Naive B cell (primary cell): Measurements from ENCODE around the gene CCDC180. TPM values are rescaled to one million over a fixed set of nuclear protein-coding genes. Genes with fewer than 3 reads are reported as not detected.
A peak's percentile ranks its signal among the peaks of the same experiment; 100 is the strongest.
"Not testable (repeated sequence)": the region's sequence is repeated elsewhere in the genome, so short reads cannot be mapped to it uniquely, and the experiment has no call there.

Source experiments
- ATAC-seq, 2 donors: fragments of 150-1000 bp; cut with Tn5 transposase; 2 replicates each; pipeline ENCODE4 v1.10.0; 2021; ENCODE audit warnings: low read depth in 2 of 2, mild to moderate bottlenecking in 2 of 2, moderate library complexity in 2 of 2
- DNase-seq: peaks from one replicate; pipeline ENCODE4 v3.0.0; 2022
- H3K27ac Mint-ChIP-seq, 6 donors: one replicate each; pipeline ENCODE4 v1.8.0; 2020 to 2022; ENCODE audit warnings: mild to moderate bottlenecking in 6 of 6, mixed read lengths in 6 of 6, moderate library complexity in 5 of 6, inconsistent platforms in 2 of 6
- H3K27me3 Mint-ChIP-seq, 3 donors: one replicate each; pipeline ENCODE4 v1.8.0; 2021 to 2022; ENCODE audit warnings: mixed read lengths in 3 of 3, mild to moderate bottlenecking in 1 of 3
- H3K36me3 Mint-ChIP-seq, 2 donors: one replicate each; pipeline ENCODE4 v1.8.0; 2020 to 2022; ENCODE audit warnings: mixed read lengths in 2 of 2, inconsistent platforms in 1 of 2, mild to moderate bottlenecking in 1 of 2
- H3K4me1 Mint-ChIP-seq, 3 donors: one replicate each; pipeline ENCODE4 v1.8.0; 2020 to 2022; ENCODE audit warnings: mixed read lengths in 3 of 3, inconsistent platforms in 1 of 3, mild to moderate bottlenecking in 1 of 3, moderate library complexity in 1 of 3
- H3K4me3 Mint-ChIP-seq, 8 donors: one replicate each; pipeline ENCODE4 v1.8.0; 2020 to 2022; ENCODE audit warnings: mild to moderate bottlenecking in 8 of 8, mixed read lengths in 8 of 8, moderate library complexity in 8 of 8, inconsistent platforms in 2 of 8
- H3K9me3 Mint-ChIP-seq, 7 donors: one replicate each; pipeline ENCODE4 v1.8.0; 2020 to 2022; ENCODE audit warnings: mixed read lengths in 7 of 7, mild to moderate bottlenecking in 5 of 7, inconsistent platforms in 2 of 7, moderate library complexity in 1 of 7
- polyA plus RNA-seq, 6 donors: library from polyadenylated mRNA; unstranded; fragments of 300-500 nt; fragmentation: Illumina TruSeq; gene quantifications; one replicate each; pipeline ENCODE4 v1.2.3, GENCODE V29; 2021; ENCODE audit warnings: low read depth in 6 of 6

CCDC180 gene
- polyA plus RNA-seq, 6 donors from 2014 or later: 0.20 to 1.1 (median 0.81) TPM; not detected in 1

- Mint-ChIP-seq H3K36me3 (peaks cover 18% of the 10 kb centered on the region in 2 donors), H3K27me3 (no peaks in the 10 kb centered on the region), H3K4me3 (no peak overlapping the region), H3K9me3 (no peaks in the 10 kb centered on the region), H3K4me1 (no peaks in the 10 kb centered on the region), H3K27ac (no peak overlapping the region)
- no peak for ATAC-seq
- DNase-seq: no peak
These were observed 7.0 kb downstream of the CCDC180 start for GRCh38 chr9:97314503-97314902.

GRCh38 chr9:97315550-97315949 lies 8.1 kb downstream of the CCDC180 start:
- H3K4me1 Mint-ChIP-seq: no peaks in the 10 kb centered on the region
- H3K36me3 Mint-ChIP-seq: peaks cover 18% of the 10 kb centered on the region in 2 donors
- no peaks in the 10 kb centered on the region for H3K9me3 Mint-ChIP-seq
- H3K4me3 Mint-ChIP-seq: no peak overlapping the region
- H3K27me3 Mint-ChIP-seq: no peaks in the 10 kb centered on the region
- DNase-seq: no peak
- ATAC-seq: no peak
- no peak overlapping the region for H3K27ac Mint-ChIP-seq

- no peak for ATAC-seq
- Mint-ChIP-seq H3K27ac (peak overlapping the region in 1 of 6 donors; percentile 49), H3K27me3 (no peaks in the 10 kb centered on the region), H3K36me3 (peaks cover 18% of the 10 kb centered on the region in 2 donors), H3K4me1 (no peaks in the 10 kb centered on the region), H3K4me3 (no peak overlapping the region), H3K9me3 (no peaks in the 10 kb centered on the region)
- DNase-seq: no peak
These were observed 9.4 kb downstream of the CCDC180 start for GRCh38 chr9:97316904-97317303.

- H3K9me3 Mint-ChIP-seq: no peaks in the 10 kb centered on the region
- H3K4me3 Mint-ChIP-seq: no peak overlapping the region
- ATAC-seq: no peak
- peaks cover 26 to 27% of the 10 kb centered on the region in 2 donors for H3K36me3 Mint-ChIP-seq
- no peak overlapping the region for H3K27ac Mint-ChIP-seq
- DNase-seq: no peak
- no peaks in the 10 kb centered on the region for H3K27me3 Mint-ChIP-seq
- no peaks in the 10 kb centered on the region for H3K4me1 Mint-ChIP-seq
These were observed 11.0 kb downstream of the CCDC180 start for GRCh38 chr9:97318433-97318832.

- Mint-ChIP-seq H3K27me3 (no peaks in the 10 kb centered on the region), H3K27ac (no peak overlapping the region), H3K4me1 (no peaks in the 10 kb centered on the region), H3K4me3 (no peak overlapping the region), H3K36me3 (peaks cover 20 to 22% of the 10 kb centered on the region in 2 donors), H3K9me3 (no peaks in the 10 kb centered on the region)
- no peak for DNase-seq
- no peak for ATAC-seq
These were observed 11.9 kb downstream of the CCDC180 start for GRCh38 chr9:97319395-97319794.

GRCh38 chr9:97320080-97320642 lies 12.7 kb downstream of the CCDC180 start:
- DNase-seq (no peak), ATAC-seq (no peak)
- H3K4me3 Mint-ChIP-seq: no peak overlapping the region
- H3K36me3 Mint-ChIP-seq: peaks cover 22 to 25% of the 10 kb centered on the region in 2 donors
- no peaks in the 10 kb centered on the region for H3K27me3 Mint-ChIP-seq
- no peak overlapping the region for H3K27ac Mint-ChIP-seq
- no peaks in the 10 kb centered on the region for H3K9me3 Mint-ChIP-seq
- H3K4me1 Mint-ChIP-seq: no peaks in the 10 kb centered on the region

GRCh38 chr9:97321251-97321650 lies 13.8 kb downstream of the CCDC180 start:
- Mint-ChIP-seq H3K27ac (no peak overlapping the region), H3K36me3 (peaks cover 21 to 25% of the 10 kb centered on the region in 2 donors)

GRCh38 chr9:97321691-97322090 lies 14.2 kb downstream of the CCDC180 start:
- DNase-seq (no peak), ATAC-seq (no peak)
- Mint-ChIP-seq H3K27ac (peak overlapping the region in 1 of 6 donors; percentile 3), H3K27me3 (no peaks in the 10 kb centered on the region), H3K9me3 (no peaks in the 10 kb centered on the region), H3K4me1 (no peaks in the 10 kb centered on the region), H3K36me3 (peaks cover 21 to 25% of the 10 kb centered on the region in 2 donors), H3K4me3 (no peak overlapping the region)

More at GRCh38 chr9:97321251-97321650, 13.8 kb downstream of the CCDC180 start:
- no peak for ATAC-seq
- H3K4me3 Mint-ChIP-seq: no peak overlapping the region
- DNase-seq: no peak
- H3K4me1 Mint-ChIP-seq: no peaks in the 10 kb centered on the region
- H3K27me3 Mint-ChIP-seq: no peaks in the 10 kb centered on the region
- no peaks in the 10 kb centered on the region for H3K9me3 Mint-ChIP-seq

- ATAC-seq (no peak), DNase-seq (no peak)
- H3K36me3 Mint-ChIP-seq: peaks cover 21 to 25% of the 10 kb centered on the region in 2 donors
- H3K27ac Mint-ChIP-seq: no peak overlapping the region
- H3K27me3 Mint-ChIP-seq: no peaks in the 10 kb centered on the region
- H3K9me3 Mint-ChIP-seq: no peaks in the 10 kb centered on the region
- no peak overlapping the region for H3K4me3 Mint-ChIP-seq
- H3K4me1 Mint-ChIP-seq: no peaks in the 10 kb centered on the region
These were observed 14.6 kb downstream of the CCDC180 start for GRCh38 chr9:97322105-97322504.

- H3K27me3 Mint-ChIP-seq: no peaks in the 10 kb centered on the region
- peaks cover 24 to 29% of the 10 kb centered on the region in 2 donors for H3K36me3 Mint-ChIP-seq
- H3K27ac Mint-ChIP-seq: no peak overlapping the region
- ATAC-seq: no peak
- no peak overlapping the region for H3K4me3 Mint-ChIP-seq
- no peak for DNase-seq
- no peaks in the 10 kb centered on the region for H3K9me3 Mint-ChIP-seq
- H3K4me1 Mint-ChIP-seq: no peaks in the 10 kb centered on the region
These were observed 17.5 kb downstream of the CCDC180 start for GRCh38 chr9:97324954-97325353.

- no peak for ATAC-seq
- Mint-ChIP-seq H3K27me3 (no peaks in the 10 kb centered on the region), H3K9me3 (peaks cover 0 to 6% (median 0%) of the 10 kb centered on the region in 7 donors)
These were observed 20.1 kb downstream of the CCDC180 start for GRCh38 chr9:97327562-97327961.

GRCh38 chr9:97332993-97333392 lies 25.5 kb downstream of the CCDC180 start:
- H3K36me3 Mint-ChIP-seq: peaks cover 12 to 22% of the 10 kb centered on the region in 2 donors
- H3K4me1 Mint-ChIP-seq: no peaks in the 10 kb centered on the region
- peaks cover 0 to 14% (median 8%) of the 10 kb centered on the region in 7 donors for H3K9me3 Mint-ChIP-seq
- no peak overlapping the region for H3K4me3 Mint-ChIP-seq
- H3K27ac Mint-ChIP-seq: no peak overlapping the region
- no peaks in the 10 kb centered on the region for H3K27me3 Mint-ChIP-seq
- ATAC-seq: no peak
- no peak for DNase-seq

More at GRCh38 chr9:97327562-97327961, 20.1 kb downstream of the CCDC180 start:
- Mint-ChIP-seq H3K4me1 (no peaks in the 10 kb centered on the region), H3K36me3 (peaks cover 19 to 27% of the 10 kb centered on the region in 2 donors), H3K27ac (no peak overlapping the region), H3K4me3 (no peak overlapping the region)
- DNase-seq: no peak

GRCh38 chr9:97335622-97336021 lies 28.2 kb downstream of the CCDC180 start:
- not testable (repeated sequence) for H3K4me1 Mint-ChIP-seq, DNase-seq

GRCh38 chr9:97348871-97349270 lies 41.4 kb downstream of the CCDC180 start:
- ATAC-seq (no peak), DNase-seq (no peak)
- H3K9me3 Mint-ChIP-seq: peaks cover 0 to 1% (median 0%) of the 10 kb centered on the region in 7 donors
- peak overlapping the region in 1 of 6 donors; percentile 67 for H3K27ac Mint-ChIP-seq
- H3K4me1 Mint-ChIP-seq: peaks cover 0 to 3% (median 0%) of the 10 kb centered on the region in 3 donors
- peaks cover 21 to 36% of the 10 kb centered on the region in 2 donors for H3K36me3 Mint-ChIP-seq
- H3K27me3 Mint-ChIP-seq: no peaks in the 10 kb centered on the region
- no peak overlapping the region for H3K4me3 Mint-ChIP-seq

More at GRCh38 chr9:97335622-97336021, 28.2 kb downstream of the CCDC180 start:
- peaks cover 21 to 30% of the 10 kb centered on the region in 2 donors for H3K36me3 Mint-ChIP-seq
- peaks cover 5 to 22% (median 13%) of the 10 kb centered on the region in 7 donors for H3K9me3 Mint-ChIP-seq
- not testable (repeated sequence) for H3K27ac Mint-ChIP-seq, ATAC-seq, H3K27me3 Mint-ChIP-seq, H3K4me3 Mint-ChIP-seq
